ENCODE measurements around the gene OTP. TPM values are rescaled to one million over a fixed set of nuclear protein-coding genes. Genes with fewer than 3 reads are reported as not detected.

Gene OTP
- polyA plus RNA-seq, 1 experiment, result not detected

- Histone ChIP-seq H3K4me3 (ENCODE audit: low read depth, low read length) (no peak overlapping the region), H3K27me3 (ENCODE audit: control insufficient read depth, insufficient read depth, low read length) (peaks cover 14% of the 10 kb centered on the region), H3K9me3 (ENCODE audit: control insufficient read depth, insufficient read depth, low read length) (no peaks in the 10 kb centered on the region), H3K27ac (ENCODE audit: low read depth, low read length) (no peak overlapping the region)
- TF ChIP-seq CTCF (IDR thresholded peaks at IDR 0.05; ENCODE audit: low read depth, low read length), result no peak
- CTCF ChIA-PET, result no interaction called here
- no peak for DNase-seq (ENCODE audit: low read depth, low spot score)
- POLR2A ChIA-PET, result no interaction called here
These were observed 24.8 kb upstream of the OTP start for GRCh38 chr5:77663090-77663863.

DNA sequence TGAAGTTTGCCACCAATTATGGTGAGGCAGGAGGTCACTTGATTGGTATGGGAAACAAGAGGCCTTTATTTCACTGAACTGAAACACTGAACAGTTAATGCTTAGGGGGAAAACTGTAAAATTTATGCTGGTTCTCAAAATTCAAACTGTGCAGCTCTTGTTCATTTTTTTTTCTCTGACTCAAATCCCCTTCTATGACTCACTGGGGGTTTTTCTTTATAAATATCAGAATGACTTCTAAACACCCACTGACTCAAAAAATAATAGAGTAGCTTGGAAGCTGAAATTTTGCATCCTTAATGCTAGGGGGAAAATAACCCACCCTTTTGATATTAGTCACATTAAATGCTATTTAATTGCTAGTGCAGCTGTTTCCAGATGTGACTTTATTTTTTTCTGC is 24.1 kb upstream of the OTP start:
- Histone ChIP-seq H3K9me3 (ENCODE audit: control insufficient read depth, insufficient read depth, low read length) (no peaks in the 10 kb centered on the region), H3K4me3 (ENCODE audit: low read depth, low read length) (no peak overlapping the region), H3K27me3 (ENCODE audit: control insufficient read depth, insufficient read depth, low read length) (peaks cover 16% of the 10 kb centered on the region), H3K27ac (ENCODE audit: low read depth, low read length) (no peak overlapping the region)
- ChIA-PET CTCF (no interaction called here), POLR2A (no interaction called here)
- no peak for TF ChIP-seq CTCF (IDR thresholded peaks at IDR 0.05; ENCODE audit: low read depth, low read length)
- no peak for DNase-seq (ENCODE audit: low read depth, low spot score)

GRCh38 chr5:77658662-77659061 is 20.1 kb upstream of the OTP start:
- H3K4me3 ChIP-seq (ENCODE audit: low read depth, low read length), result no peak overlapping the region
- no peak for TF ChIP-seq CTCF (IDR thresholded peaks at IDR 0.05; ENCODE audit: low read depth, low read length)
- no peak overlapping the region for H3K27ac ChIP-seq (ENCODE audit: low read depth, low read length)
- ChIA-PET CTCF (no interaction called here), POLR2A (no interaction called here)
- H3K27me3 ChIP-seq (ENCODE audit: control insufficient read depth, insufficient read depth, low read length), result peaks cover 23% of the 10 kb centered on the region
- no peaks in the 10 kb centered on the region for H3K9me3 ChIP-seq (ENCODE audit: control insufficient read depth, insufficient read depth, low read length)
- DNase-seq (ENCODE audit: low read depth, low spot score), result no peak

DNA sequence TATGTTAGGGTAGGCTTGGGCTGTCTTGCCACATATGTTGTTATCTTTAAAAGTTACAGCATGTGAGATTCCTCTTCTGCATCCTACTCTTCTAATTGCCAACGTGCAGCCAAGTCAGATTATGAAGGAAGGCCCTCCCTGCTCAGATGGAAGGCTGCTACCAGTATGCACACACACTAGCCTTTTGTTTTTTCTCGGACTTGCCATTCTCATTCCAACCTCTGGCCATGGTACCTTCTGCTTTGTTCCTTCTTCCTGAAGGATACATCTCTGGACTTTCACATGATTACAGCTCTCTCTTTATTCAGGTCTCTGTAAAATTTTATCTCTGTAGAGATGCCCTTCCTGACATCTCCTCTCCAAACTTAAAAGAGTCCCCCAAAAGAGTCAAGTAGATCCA is 12.8 kb upstream of the OTP start:
- ChIA-PET POLR2A (no interaction called here), CTCF (interaction anchor here (0.7 kb wide), 1 partner anchor 23 kb away, joined by 3 read pairs; no protein-coding TSS in a partner anchor)
- no peaks in the 10 kb centered on the region for H3K9me3 ChIP-seq (ENCODE audit: control insufficient read depth, insufficient read depth, low read length)
- DNase-seq (ENCODE audit: low read depth, low spot score), result no peak
- peaks cover 50% of the 10 kb centered on the region for H3K27me3 ChIP-seq (ENCODE audit: control insufficient read depth, insufficient read depth, low read length)
- H3K27ac ChIP-seq (ENCODE audit: low read depth, low read length), result no peak overlapping the region
- no peak for TF ChIP-seq CTCF (IDR thresholded peaks at IDR 0.05; ENCODE audit: low read depth, low read length)
- H3K4me3 ChIP-seq (ENCODE audit: low read depth, low read length), result no peak overlapping the region

DNA sequence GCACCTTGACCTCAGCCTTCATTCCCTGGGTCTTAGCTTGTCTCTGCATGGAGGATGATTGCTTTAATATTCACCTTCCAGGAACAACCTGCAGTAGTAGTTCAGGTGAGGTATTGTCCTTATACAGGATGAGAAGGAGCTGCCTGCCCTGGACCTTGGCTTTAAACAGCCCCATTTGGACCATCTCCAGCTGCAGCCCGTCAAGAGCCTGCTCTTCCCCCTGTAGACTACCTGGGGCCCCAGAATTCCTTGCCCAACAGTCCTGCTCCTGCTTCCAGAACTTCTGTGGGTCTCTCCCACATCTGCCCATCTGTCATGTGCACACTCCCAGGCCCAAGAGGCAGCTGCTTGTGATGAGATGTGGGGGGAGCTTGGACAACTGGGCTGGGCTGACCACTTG is 12.2 kb upstream of the OTP start:
- TF ChIP-seq CTCF (IDR thresholded peaks at IDR 0.05; ENCODE audit: low read depth, low read length), result no peak
- Histone ChIP-seq H3K9me3 (ENCODE audit: control insufficient read depth, insufficient read depth, low read length) (peaks cover 2% of the 10 kb centered on the region; the same call in 1 of the 2 replicates), H3K27ac (ENCODE audit: low read depth, low read length) (no peak overlapping the region), H3K27me3 (ENCODE audit: control insufficient read depth, insufficient read depth, low read length) (peaks cover 57% of the 10 kb centered on the region), H3K4me3 (ENCODE audit: low read depth, low read length) (no peak overlapping the region)
- no peak for DNase-seq (ENCODE audit: low read depth, low spot score)
- ChIA-PET CTCF (no interaction called here), POLR2A (no interaction called here)
